Duodenal mucosa (tissue), 2 donors: ENCODE results near the gene NOL7.

Source experiments
- H3K27ac ChIP-seq: one replicate; pipeline ENCODE4 v1.7.0; 2013; ENCODE audit warnings: low read depth, low read length
- H3K27me3 ChIP-seq, 2 donors: one replicate each; pipeline ENCODE4 v1.7.0; 2013; ENCODE audit warnings: low read length in 2 of 2, control low read depth in 1 of 2; ENCODE audit not compliant: insufficient read depth in 2 of 2, control insufficient read depth in 1 of 2
- H3K36me3 ChIP-seq, 2 donors: one replicate each; pipeline ENCODE4 v1.7.0; 2013; ENCODE audit warnings: low read length in 2 of 2, control low read depth in 1 of 2; ENCODE audit not compliant: insufficient read depth in 2 of 2, control insufficient read depth in 1 of 2
- H3K4me1 ChIP-seq, 2 donors: one replicate each; pipeline ENCODE4 v1.7.0; 2013; ENCODE audit warnings: low read length in 2 of 2, control low read depth in 1 of 2; ENCODE audit not compliant: insufficient read depth in 2 of 2, control insufficient read depth in 1 of 2
- H3K4me3 ChIP-seq, 2 donors: one replicate each; pipeline ENCODE4 v1.7.0; 2013; ENCODE audit warnings: low read length in 2 of 2, low read depth in 1 of 2
- H3K9ac ChIP-seq, 2 donors: one replicate each; pipeline ENCODE4 v1.7.0; 2013; ENCODE audit warnings: low read length in 2 of 2, low read depth in 1 of 2
- H3K9me3 ChIP-seq, 2 donors: one replicate each; pipeline ENCODE4 v1.7.0; 2013; ENCODE audit warnings: low read length in 2 of 2, control low read depth in 1 of 2; ENCODE audit not compliant: control insufficient read depth in 1 of 2

NOL7 gene

GRCh38 chr6:13648850-13649249 is 33.7 kb downstream of the NOL7 start:
- no peak overlapping the region for H3K9ac ChIP-seq
- H3K36me3 ChIP-seq, result peaks cover 4 to 14% of the 10 kb centered on the region in 2 donors
- no peaks in the 10 kb centered on the region for H3K27me3 ChIP-seq
- H3K9me3 ChIP-seq, result no peaks in the 10 kb centered on the region
- no peaks in the 10 kb centered on the region for H3K4me1 ChIP-seq
- no peak overlapping the region for H3K27ac ChIP-seq
- no peak overlapping the region for H3K4me3 ChIP-seq

- H3K27me3 ChIP-seq, result no peaks in the 10 kb centered on the region
- H3K4me1 ChIP-seq, result no peaks in the 10 kb centered on the region
- no peak overlapping the region for H3K27ac ChIP-seq
- peaks cover 4 to 14% of the 10 kb centered on the region in 2 donors for H3K36me3 ChIP-seq
- H3K9ac ChIP-seq, result no peak overlapping the region
- no peaks in the 10 kb centered on the region for H3K9me3 ChIP-seq
- H3K4me3 ChIP-seq, result no peak overlapping the region
Observed at GRCh38 chr6:13649393-13649792, 34.3 kb downstream of the NOL7 start.

GRCh38 chr6:13653296-13653695 is 38.2 kb downstream of the NOL7 start:
- Histone ChIP-seq H3K9me3 (no peaks in the 10 kb centered on the region), H3K36me3 (peaks cover 4 to 14% of the 10 kb centered on the region in 2 donors), H3K4me1 (no peaks in the 10 kb centered on the region), H3K4me3 (no peak overlapping the region), H3K27me3 (no peaks in the 10 kb centered on the region), H3K27ac (no peak overlapping the region), H3K9ac (no peak overlapping the region)

GRCh38 chr6:13654496-13654895 is 39.4 kb downstream of the NOL7 start:
- H3K36me3 ChIP-seq, result peaks cover 4 to 14% of the 10 kb centered on the region in 2 donors
- H3K4me3 ChIP-seq, result no peak overlapping the region
- no peaks in the 10 kb centered on the region for H3K27me3 ChIP-seq
- no peaks in the 10 kb centered on the region for H3K4me1 ChIP-seq
- H3K9me3 ChIP-seq, result no peaks in the 10 kb centered on the region
- H3K9ac ChIP-seq, result no peak overlapping the region
- H3K27ac ChIP-seq, result no peak overlapping the region

- Histone ChIP-seq H3K4me3 (no peak overlapping the region), H3K27me3 (no peaks in the 10 kb centered on the region), H3K27ac (no peak overlapping the region), H3K9ac (no peak overlapping the region), H3K4me1 (peaks cover 0 to 6% of the 10 kb centered on the region in 2 donors), H3K36me3 (peaks cover 4 to 9% of the 10 kb centered on the region in 2 donors), H3K9me3 (no peaks in the 10 kb centered on the region)
Observed at GRCh38 chr6:13655700-13656099, 40.6 kb downstream of the NOL7 start.

- Histone ChIP-seq H3K36me3 (no peaks in the 10 kb centered on the region), H3K27me3 (no peaks in the 10 kb centered on the region), H3K27ac (no peak overlapping the region), H3K4me3 (no peak overlapping the region), H3K9ac (no peak overlapping the region), H3K9me3 (no peaks in the 10 kb centered on the region), H3K4me1 (peaks cover 0 to 9% of the 10 kb centered on the region in 2 donors)
Observed at GRCh38 chr6:13660273-13660672, 45.1 kb downstream of the NOL7 start.

GRCh38 chr6:13660893-13661292 is 45.8 kb downstream of the NOL7 start:
- H3K36me3 ChIP-seq, result no peaks in the 10 kb centered on the region
- no peaks in the 10 kb centered on the region for H3K27me3 ChIP-seq
- H3K4me3 ChIP-seq, result no peak overlapping the region
- peaks cover 0 to 9% of the 10 kb centered on the region in 2 donors for H3K4me1 ChIP-seq
- no peak overlapping the region for H3K9ac ChIP-seq
- H3K27ac ChIP-seq, result no peak overlapping the region
- H3K9me3 ChIP-seq, result no peaks in the 10 kb centered on the region

GRCh38 chr6:13661647-13662046 is 46.5 kb downstream of the NOL7 start:
- H3K4me1 ChIP-seq, result peaks cover 0 to 9% of the 10 kb centered on the region in 2 donors
- no peak overlapping the region for H3K27ac ChIP-seq
- no peaks in the 10 kb centered on the region for H3K36me3 ChIP-seq
- H3K4me3 ChIP-seq, result no peak overlapping the region
- H3K9me3 ChIP-seq, result no peaks in the 10 kb centered on the region
- H3K9ac ChIP-seq, result no peak overlapping the region
- no peaks in the 10 kb centered on the region for H3K27me3 ChIP-seq

- H3K27me3 ChIP-seq, result no peaks in the 10 kb centered on the region
- H3K4me3 ChIP-seq, result no peak overlapping the region
- no peak overlapping the region for H3K27ac ChIP-seq
- H3K36me3 ChIP-seq, result no peaks in the 10 kb centered on the region
- H3K9me3 ChIP-seq, result no peaks in the 10 kb centered on the region
- H3K4me1 ChIP-seq, result peaks cover 0 to 9% of the 10 kb centered on the region in 2 donors
- H3K9ac ChIP-seq, result no peak overlapping the region
Observed at GRCh38 chr6:13662651-13663334, 47.7 kb downstream of the NOL7 start.

- no peaks in the 10 kb centered on the region for H3K36me3 ChIP-seq
- no peak overlapping the region for H3K4me3 ChIP-seq
- no peak overlapping the region for H3K9ac ChIP-seq
- peaks cover 0 to 9% of the 10 kb centered on the region in 2 donors for H3K4me1 ChIP-seq
- H3K27me3 ChIP-seq, result no peaks in the 10 kb centered on the region
- H3K9me3 ChIP-seq, result no peaks in the 10 kb centered on the region
- no peak overlapping the region for H3K27ac ChIP-seq
Observed at GRCh38 chr6:13663986-13664385, 48.9 kb downstream of the NOL7 start.
